Activated CD8-positive, alpha-beta memory T cell treated with anti-CD3 and anti-CD28 coated beads for 24 hours (primary cell): ENCODE data around the gene ALPI.
"Not testable (repeated sequence)": the region's sequence is repeated elsewhere in the genome, so short reads cannot be mapped to it uniquely, and the experiment has no call there.

Source experiments
- DNase-seq: peaks from one replicate; pipeline ENCODE4 v3.0.0-alpha.2; 2020

ALPI gene

DNA sequence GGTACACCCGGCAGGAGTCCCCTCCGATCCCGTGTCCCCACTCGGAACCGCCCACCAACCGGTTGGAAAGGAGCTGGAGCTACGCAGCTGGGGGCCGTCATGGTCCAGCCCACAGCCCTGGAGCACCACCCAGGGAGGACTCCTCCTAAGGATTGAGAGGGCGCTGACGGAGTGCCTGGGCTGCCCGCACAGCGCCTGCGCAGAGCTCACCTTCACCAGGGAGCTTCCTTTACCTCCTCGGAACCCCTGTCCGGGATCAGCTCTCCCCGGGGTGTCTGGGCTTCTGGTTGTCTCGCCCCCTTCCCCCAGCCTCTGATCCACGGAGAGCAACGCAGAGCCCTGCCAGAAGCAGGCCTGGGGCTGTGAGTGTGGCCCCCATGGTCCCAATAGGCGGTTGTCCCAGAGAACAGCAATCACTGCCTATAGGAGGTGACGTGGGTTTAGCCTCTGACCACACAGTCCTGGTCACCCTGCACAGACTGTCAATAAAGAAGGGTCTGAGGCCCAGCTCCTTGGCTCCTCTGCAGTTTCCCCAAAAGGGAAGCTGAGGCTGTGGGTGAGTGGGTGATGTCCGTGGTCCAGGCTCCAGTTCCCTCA, 34.7 kb upstream of the ALPI start:
- DNase-seq = no peak

DNA sequence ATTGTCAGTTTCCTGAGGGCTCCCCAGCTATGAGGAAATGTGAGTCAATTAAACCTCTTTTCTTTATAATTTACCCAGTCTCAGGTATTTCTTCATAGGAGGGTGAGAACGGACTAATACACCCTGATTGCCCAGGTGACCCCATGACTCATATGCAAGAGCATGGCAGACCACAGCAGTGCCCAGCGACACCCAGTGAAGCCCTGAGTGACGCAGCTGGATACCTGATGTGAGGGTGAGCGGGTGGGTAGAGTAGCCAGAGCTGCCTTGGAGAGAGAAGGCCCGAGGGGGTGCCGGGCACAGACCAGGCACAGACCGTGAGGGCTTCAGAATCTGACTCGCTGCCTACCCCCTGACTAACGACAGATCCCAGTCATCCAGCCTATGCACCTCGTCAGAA, 33.9 kb upstream of the ALPI start:
- no peak for DNase-seq

DNA sequence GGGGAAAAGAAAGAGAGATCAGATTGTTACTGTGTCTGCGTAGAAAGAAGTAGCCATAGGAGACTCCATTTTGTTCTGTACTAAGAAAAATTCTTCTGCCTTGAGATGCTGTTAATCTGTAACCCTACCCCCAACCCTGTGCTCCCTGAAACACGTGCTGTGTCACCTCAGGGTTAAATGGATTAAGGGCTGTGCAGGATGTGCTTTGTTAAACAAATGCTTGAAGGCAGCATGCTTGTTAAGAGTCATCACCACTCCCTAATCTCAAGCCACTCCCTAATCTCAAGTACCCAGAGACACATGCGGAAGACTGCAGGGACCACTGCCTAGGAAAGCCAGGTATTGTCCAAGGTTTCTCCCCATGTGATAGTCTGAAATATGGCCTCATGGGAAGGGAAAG, 33.0 kb upstream of the ALPI start:
- DNase-seq = not testable (repeated sequence)

DNA sequence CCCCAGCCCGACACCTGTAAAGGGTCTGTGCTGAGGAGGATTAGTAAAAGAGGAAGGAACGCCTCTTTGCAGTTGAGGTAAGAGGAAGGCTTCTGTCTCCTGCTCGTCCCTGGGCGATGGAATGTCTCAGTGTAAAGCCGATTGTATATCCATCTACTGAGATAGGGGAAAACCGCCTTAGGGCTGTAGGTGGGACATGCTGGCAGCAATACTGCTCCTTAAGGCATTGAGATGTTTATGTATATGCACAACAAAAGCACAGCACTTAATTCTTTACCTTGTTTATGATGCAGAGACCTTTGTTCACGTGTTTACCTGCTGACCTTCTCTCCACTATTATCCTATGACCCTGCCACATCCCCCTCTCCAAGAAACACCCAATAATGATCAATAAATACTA, 32.5 kb upstream of the ALPI start:
- not testable (repeated sequence) for DNase-seq

DNA sequence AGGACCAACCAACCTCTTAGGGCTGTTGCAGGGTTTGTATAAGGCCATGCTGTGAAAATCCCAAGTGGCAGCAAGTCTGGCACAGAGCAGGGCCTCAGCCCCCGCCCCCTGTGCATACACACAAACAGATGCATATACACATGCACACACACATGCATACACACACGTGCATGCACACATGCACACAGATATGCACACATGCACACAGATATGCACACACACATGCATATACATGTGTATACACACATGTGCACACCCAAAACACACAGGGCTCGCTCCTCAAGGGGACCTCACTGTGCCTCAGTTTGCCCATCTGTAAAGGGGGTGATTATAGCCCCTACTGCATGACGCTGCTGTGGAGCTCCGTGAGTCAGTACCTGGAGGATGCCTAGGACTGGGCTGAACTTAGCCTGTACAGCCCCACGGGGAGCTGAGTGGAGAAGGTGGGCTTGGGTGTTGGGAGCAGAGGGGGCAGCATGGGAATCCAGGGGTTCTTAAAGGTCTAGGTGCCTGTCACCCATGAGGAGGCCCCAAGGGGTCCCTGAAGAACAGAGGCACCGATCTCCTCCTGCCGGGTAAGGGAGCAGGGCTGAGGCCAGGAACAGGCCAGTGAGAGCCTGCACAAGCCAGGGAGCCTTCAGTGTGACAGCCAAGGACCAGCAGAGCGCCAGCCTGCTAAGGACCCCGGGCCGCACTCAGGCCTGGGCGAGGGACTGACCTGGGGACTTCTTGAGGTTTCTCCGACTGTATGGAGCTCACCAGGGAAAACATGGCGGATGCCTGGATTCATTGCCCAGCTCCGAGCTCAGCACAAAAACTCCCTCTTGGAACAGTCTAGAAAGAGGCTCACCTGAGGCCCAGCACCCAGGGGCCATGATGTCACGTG, 24.0 kb upstream of the ALPI start:
- no peak for DNase-seq

DNA sequence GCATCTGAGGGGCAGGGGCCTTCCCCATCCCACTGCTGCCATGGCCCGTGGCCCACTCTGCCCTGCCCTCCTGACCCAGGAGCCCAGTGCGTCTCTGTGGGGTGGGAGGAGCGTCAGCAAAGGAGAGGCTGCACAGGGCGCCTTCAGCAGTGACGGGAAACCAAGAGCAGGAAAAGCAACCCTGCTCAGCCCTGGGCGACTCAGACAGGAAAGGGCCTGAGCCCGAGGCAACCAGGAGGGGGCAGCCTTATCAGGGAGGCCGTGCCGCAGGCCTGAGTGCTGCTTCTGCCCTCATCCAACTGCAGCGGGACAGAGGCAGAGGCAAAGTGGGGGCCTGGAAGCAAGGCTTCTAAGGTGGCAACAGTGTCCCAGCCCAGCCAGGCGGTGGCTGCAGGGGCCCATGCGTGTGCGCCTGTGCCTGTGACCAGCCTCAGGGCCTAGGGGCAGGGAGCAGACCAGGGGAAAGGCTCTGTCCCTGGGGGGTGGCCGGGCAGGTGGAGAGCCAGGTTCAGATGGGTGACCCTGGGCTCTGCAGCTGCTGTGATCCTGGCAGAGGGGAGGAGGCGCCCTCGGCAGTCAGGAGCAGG, 23.3 kb upstream of the ALPI start:
- DNase-seq = no peak

DNA sequence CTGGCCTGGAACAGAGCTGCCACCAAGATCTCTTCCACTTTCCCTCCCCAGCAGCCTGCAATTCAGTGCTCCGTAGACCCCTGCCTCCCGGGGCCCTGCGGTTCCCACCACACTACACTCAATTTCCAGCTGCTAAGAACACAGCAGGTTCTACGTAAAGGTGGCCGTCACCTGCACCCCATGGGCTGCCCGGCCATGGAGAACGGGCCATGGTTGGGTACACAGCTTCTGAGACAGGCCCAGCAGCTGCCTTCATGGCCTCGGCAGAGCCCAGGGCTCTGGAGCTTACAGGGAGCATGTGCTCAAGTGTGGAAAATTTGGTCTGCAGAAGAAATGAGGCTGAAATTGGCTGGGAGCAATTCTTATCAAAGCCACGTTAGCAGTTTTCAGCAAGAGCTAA, 22.3 kb upstream of the ALPI start:
- DNase-seq = not testable (repeated sequence)

DNA sequence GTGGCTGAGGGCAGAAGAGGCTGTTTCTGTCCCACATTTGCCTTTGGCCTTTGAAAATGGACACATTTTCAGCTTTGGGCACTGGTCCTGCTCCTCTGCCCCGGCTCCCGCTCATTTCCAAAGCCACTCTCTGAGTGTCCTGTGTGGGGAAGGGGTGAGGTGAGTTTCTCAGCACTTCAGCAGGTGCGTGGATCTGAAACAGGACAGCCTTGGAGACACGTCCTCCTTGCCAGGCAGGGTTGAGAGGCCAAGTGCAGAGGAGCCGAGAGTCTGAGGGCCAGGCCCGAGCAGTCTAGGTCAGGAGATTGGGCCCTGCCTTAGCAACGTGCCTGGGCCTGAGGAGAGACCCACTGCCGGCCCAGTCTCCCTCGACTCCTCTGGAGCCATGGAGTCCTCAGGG, 21.9 kb upstream of the ALPI start:
- DNase-seq = no peak

DNA sequence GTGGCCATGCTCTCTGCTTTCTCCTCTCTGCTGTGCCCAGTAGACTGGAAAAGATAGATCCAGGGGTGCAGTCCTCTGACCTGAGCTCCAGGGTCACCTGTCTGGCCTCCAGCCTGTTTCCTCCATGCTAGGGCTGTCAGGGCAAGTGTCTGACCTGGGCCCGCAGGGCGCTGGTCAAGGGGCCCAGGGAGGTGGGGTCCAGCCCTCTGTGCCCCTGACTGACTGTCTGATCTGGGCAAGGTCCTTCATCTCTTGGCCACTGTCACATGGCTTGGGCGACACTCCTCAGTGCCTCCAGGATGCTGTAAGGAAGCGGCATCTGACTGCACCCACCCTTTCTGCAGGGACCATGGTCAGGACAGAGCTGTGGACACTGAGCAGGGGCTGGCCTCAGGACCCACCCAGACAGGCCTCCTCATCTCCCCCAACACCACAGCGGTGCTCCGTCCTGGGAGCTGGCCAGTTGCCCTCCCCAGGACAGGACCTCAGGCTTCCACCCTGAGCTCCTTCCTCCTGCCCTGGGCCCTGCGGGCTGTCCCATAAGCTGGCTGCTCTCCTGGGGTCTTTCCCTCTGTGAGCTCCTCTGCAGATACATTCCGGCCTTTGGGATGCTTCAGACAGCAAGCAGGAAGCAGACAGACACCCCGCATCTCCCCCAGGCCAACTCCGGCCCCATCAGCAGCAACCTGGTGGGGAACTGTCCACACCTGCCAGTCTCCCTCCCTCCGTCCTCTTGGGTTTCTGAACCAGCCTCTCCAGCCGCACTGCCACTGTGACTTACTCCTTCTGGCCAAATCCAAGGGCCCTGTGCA, 21.2 kb upstream of the ALPI start:
- DNase-seq = no peak

DNA sequence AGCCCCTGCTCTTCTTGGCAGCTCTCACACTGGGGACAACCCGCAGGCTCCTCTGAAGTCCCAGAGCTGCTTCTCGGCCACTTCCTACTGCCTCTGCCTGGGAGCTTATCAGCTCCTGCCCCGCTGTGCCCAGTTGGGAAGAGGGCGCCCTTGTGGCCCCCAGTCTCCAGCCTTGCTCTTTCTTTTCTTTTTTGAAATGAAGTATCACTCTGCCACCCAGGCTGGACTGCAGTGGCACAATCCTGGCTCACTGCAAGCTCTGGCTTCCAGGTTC, 20.6 kb upstream of the ALPI start:
- DNase-seq = no peak

DNA sequence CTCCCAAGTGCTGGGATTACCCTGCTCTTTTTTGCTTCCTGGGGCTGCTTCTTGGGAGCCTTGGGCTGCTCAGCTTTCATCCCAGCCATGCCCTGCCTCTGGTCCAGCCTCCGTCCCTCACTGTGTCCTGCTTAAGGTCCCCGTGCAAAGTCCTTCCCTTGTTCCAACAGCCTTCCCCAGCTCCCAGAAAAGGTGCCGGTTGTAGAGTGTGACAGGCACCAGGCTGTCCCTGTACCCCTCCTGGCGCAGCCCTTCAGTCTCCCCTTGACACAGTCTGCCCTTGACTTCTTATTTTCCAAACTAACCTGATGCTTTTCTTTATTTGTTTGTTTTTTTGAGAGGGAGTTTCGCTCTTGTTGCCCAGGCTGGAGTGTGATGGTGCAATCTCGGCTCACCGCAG, 20.1 kb upstream of the ALPI start:
- no peak for DNase-seq

DNA sequence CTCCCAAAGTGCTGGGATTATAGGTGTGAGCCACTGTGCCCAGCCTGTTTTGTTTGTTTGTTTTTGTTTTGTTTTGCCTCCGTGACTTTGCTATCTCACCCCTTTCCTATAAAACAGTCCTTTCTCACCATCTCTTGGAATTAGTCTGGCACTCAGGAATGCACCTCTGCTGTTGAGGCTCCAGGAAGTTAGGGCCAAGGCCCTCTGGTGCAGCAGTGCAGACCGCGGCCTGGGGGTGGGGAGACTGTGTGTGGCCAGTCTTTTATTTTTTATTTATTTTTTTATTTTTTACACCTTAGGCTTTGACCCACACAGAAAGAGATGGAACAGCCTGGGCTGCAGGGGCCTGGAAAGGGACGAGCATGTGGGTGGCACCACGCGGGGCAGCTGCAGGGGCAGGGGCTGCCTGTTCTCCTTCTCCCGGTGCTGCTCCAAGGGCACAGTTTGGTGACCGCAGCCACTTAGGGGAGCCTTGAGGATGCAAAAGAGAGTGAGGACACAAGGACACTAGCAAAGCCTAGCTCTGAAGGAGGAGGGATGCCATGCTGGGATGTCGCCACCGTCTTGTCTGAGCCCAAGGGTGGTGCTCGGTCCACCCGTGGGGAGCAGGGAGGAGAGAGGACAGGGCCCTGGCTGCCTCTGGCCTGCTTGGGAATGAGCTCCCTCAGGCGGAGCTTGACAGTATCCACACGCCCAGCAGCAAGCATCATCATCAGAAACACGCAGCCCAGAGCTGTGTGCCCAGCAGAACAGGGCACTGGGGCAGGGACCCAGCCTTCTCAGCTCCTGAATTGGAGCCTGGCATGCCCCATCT, 19.4 kb upstream of the ALPI start:
- DNase-seq = no peak

DNA sequence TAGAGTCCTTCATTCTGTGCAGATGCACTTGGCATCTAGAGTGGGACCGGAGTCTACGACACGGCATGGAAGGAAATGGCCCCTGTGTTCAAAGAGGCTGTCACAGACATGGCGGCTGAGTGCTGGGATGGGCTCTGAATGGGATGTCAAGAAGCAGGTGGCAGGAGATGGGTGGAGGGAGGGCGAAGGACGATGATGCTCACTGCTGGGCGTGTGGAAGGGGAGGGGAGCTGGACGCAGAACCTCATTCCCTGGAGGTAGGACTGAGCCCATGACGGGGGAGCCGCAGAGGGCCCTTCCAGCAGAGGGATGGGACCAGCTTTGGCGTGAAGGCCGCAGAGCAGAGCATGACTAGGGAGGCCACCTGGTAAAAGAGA, 18.8 kb upstream of the ALPI start:
- DNase-seq = no peak

DNA sequence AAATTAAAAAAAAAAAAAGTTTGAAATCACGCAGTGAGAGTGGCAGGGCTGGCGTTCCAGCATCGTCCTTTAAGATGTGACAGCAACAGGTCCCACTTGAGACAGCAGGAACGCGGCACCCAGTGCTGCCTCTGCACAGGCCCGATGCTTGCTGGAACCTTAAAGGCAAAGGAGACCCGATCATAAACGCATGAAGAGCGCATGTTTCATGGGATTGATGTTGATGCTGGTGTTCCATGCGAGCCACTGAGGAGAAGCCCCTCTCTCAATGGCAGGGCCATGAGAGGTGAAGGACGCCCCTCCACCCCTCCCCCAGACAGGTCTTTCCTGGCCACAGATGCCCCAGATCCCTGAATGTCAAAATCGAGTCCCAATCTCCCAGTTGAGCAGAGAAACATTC, 17.9 kb upstream of the ALPI start:
- DNase-seq = no peak

DNA sequence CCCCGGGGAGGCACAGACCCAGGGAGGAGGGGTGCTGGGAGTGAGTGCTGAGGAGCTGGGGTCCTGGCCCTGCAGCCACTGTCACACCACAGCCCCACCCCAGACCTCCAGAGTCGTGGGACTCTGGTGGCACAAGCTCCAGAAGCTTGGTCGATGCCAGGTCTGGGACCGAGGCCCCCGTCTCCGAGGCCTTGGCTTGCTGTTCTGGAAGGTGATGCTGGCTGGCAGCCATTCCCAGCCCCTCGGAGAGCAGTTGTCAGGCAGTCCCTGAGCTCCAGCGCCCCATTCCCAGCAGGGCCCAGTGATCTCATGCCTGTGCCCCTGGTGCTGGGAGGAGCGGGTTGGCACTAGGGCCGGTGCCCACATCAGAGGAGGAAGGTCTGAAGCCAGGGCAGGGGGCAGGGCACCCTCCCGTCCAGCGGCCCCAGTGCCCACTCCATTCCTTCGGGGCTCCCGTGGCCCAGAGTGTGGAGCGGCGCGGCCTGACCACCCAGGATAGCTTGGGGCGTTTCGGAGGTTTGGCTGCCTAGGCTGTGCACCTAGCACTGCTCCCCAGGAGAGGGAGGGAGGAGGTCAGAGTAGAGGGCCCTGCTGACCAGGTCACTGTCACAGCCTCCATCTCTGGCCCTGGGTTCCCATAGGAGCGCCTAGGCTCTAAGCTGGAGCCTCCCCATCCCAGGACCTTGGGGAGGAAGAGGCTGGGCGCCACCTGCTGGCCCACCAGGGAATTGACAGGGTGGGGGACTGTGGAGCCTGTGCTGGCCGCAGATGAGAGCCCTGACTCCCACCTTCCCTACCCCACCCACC, 16.8 kb upstream of the ALPI start:
- peak; percentile 74 for DNase-seq

DNA sequence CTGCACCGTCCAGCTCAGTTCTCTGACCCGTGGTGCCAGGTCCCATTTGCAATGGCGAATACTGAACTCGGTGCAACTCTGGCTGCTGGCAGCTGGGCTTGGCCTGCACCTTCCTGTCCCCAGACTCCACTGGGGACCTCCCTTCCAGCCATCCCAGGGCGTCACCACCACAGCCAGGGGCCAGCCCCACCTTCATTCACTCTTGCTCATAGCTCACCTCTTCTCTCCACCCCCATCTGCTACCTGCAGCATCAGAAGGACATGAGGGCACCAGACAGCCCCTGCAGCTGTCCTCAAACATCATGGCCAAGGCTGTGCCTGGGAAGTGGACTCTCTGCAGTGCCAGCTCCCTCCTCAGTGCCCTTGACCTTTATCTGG, 16.2 kb upstream of the ALPI start:
- DNase-seq = no peak

DNA sequence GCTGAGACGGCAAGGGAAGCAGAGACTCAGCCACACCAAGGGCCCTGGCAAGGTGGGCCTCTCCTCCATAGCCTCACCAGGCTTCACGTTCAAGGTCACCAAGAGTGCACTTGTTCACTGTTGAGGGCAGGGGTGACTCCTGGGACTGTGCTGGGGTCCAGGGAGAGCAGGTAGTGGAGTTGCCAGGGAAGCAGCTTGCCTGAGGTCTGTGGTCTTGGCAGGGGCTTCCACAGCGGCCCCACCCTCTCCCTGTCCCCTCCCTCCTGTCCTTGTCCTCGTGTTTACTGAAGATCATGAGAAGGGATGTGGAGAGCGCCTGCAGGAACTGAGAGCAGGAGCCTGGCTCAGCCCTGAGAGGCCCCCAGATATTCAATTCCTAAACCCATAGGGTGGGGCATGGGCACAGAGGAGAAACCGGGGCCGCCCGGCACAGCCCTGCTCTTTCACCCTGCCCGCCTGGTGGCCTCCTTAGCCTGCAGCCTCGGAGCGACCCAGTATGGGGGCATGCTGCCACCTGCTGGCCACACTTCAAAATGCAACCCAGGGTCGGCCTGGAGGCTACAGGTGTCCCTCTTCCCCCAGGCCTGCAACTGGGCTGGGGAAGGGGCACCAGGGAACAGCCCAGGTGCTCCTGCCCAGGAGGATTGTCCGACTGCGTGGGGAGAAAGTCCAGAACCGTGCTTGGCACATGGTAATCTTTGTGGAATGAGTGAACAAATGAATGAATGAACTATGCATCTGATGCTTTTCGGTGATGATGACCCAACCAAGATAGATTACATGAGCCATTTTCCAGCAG, 15.5 kb upstream of the ALPI start:
- peak; percentile 99 for DNase-seq

DNA sequence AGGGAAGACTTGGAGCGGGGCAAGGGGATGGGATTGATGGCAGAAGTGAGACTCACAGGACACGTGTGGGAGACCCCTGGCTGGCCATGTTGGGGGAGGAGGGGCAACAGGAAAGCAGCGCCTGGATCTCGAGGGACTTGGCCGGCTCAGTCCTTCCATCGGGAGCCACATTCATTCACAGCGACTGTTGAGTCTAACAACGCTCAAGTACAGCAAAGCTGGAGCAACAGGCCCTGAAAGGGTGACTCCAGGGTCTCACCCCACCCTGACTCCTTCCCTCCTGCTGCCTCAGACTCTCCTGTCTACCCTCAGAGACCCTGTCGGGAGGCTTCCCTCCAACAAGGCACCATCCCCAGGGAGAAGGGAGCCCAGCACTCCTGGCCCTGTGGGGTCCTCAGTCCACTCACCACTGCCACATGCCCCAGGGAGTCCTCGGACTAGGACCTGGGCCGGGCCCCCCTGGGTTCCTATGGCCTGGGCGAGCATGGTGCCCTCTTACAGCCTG, 14.8 kb upstream of the ALPI start:
- no peak for DNase-seq

DNA sequence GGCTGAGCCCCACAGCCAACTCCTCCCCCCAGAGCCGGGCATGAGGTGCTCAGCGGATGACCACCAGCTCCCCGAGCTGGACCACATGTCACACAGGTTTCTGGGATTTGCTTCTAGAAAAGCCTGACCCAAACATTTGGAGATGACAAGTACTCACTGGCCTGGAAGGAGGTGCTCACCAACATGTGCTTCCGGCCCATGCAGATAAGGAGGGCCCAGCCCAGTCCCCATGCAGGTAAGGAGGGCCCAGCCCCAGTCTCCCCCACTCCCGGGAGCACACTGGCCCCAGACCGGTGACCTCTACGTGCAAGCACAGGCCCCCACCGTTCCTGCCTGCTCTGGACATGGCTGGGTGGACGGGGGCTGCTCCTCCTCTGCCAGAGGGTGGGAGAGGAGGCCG, 14.0 kb upstream of the ALPI start:
- DNase-seq = not testable (repeated sequence)

DNA sequence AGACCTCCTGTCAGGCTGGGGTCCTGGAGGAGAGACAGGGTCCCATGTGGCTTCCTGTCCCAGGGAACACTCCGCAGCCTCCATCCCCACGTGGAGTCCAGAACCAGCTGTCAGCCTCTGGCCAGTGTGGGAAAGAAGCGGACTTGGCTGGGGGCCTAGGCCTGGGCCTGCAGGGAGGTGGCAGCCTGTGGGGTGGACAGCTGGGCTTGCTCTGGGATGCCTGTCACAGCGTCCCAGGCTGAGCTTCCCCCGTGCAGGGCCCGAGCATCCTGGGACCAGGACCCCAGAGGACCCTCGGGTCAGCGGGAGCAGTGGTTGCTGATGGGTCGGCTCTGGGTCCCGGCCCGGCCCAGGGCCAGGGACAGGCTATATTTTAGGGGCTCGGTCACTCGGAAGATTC, 13.5 kb upstream of the ALPI start:
- not testable (repeated sequence) for DNase-seq

DNA sequence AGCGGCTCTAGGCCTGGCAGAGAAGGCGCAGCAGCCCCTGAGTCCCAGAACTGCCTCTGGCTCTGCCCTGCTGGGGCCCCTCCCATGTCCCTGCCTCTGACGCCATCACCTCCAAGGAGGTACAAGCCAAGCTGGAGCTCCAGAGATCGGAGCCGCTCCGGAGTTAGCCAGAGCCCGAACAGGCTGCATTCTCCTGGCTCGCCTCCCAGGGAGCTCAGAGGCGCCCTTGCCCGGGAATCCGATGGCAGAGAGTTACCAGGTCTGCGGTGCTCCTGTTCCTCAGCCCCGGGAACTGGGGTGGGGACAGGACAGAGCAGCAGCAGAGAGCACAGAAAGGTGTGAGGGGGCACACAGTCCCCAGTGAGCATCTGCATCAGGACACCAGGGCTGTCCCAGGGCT, 12.9 kb upstream of the ALPI start:
- DNase-seq = not testable (repeated sequence)
